GM10847 (cell line): ENCODE data around the gene RMND1.

Experiments used
- POLR2A ChIP-seq: IDR thresholded peaks from 2 replicates; pipeline ENCODE4 v1.6.1; 2011; ENCODE audit not compliant: insufficient read length; ENCODE audit errors: extremely low read depth

RMND1 gene

GRCh38 chr6:151436802-151437201 lies 15.1 kb downstream of the RMND1 start:
- TF ChIP-seq POLR2A, result no peak

GRCh38 chr6:151436300-151436699 lies 15.6 kb downstream of the RMND1 start:
- no peak for TF ChIP-seq POLR2A

GRCh38 chr6:151434369-151434768 lies 17.6 kb downstream of the RMND1 start:
- no peak for TF ChIP-seq POLR2A

- TF ChIP-seq POLR2A, result no peak
These were observed 19.3 kb downstream of the RMND1 start for GRCh38 chr6:151432651-151433050.

GRCh38 chr6:151431337-151431736 lies 20.6 kb downstream of the RMND1 start:
- no peak for TF ChIP-seq POLR2A

- TF ChIP-seq POLR2A, result no peak
These were observed 21.0 kb downstream of the RMND1 start for GRCh38 chr6:151430886-151431285.

- TF ChIP-seq POLR2A, result no peak
These were observed 23.7 kb downstream of the RMND1 start for GRCh38 chr6:151428093-151428735.

GRCh38 chr6:151425561-151425960 lies 26.4 kb downstream of the RMND1 start:
- no peak for TF ChIP-seq POLR2A

- no peak for TF ChIP-seq POLR2A
These were observed 28.9 kb downstream of the RMND1 start for GRCh38 chr6:151422981-151423380.

GRCh38 chr6:151417477-151417876 lies 34.4 kb downstream of the RMND1 start:
- TF ChIP-seq POLR2A, result no peak

- TF ChIP-seq POLR2A, result no peak
These were observed 37.2 kb downstream of the RMND1 start for GRCh38 chr6:151414641-151415260.

GRCh38 chr6:151413372-151414145 lies 38.4 kb downstream of the RMND1 start:
- TF ChIP-seq POLR2A, result no peak

GRCh38 chr6:151412909-151413308 lies 39.0 kb downstream of the RMND1 start:
- no peak for TF ChIP-seq POLR2A

GRCh38 chr6:151409679-151410078 lies 42.2 kb downstream of the RMND1 start:
- no peak for TF ChIP-seq POLR2A

- TF ChIP-seq POLR2A, result no peak
These were observed 42.7 kb downstream of the RMND1 start for GRCh38 chr6:151409260-151409659.

- TF ChIP-seq POLR2A, result no peak
These were observed 43.1 kb downstream of the RMND1 start for GRCh38 chr6:151408858-151409257.
